Measurements from ENCODE around the gene ARSD. TPM values are rescaled to one million over a fixed set of nuclear protein-coding genes. Genes with fewer than 3 reads are reported as not detected.

ARSD gene
- total and polyA plus RNA-seq, 3 experiments from 2014 or later: 1.6 to 4.0 (median 2.2) TPM

- H3K27me3 Mint-ChIP-seq: peaks cover 7 to 13% of the 10 kb centered on the region in 2 donors
- H3K27ac Mint-ChIP-seq: peak overlapping the region in 1 of 8 donors; percentile 58
- peaks cover under 1 to 4% (median 3%) of the 10 kb centered on the region in 3 donors for H3K4me1 Mint-ChIP-seq
- peaks cover 0 to 2% (median 0%) of the 10 kb centered on the region in 5 donors for H3K9me3 Mint-ChIP-seq
- Histone ChIP-seq H3K4me1 (ENCODE audit: insufficient read depth, low read length) (no peaks in the 10 kb centered on the region), H3K9me3 (ENCODE audit: low read length) (no peaks in the 10 kb centered on the region), H3K27me3 (ENCODE audit: insufficient read depth, low read length, poor library complexity, severe bottlenecking) (no peaks in the 10 kb centered on the region), H3K27ac (ENCODE audit: low read depth, low read length) (no peak overlapping the region), H3K4me3 (ENCODE audit: low read length) (no peak overlapping the region), H3K36me3 (ENCODE audit: insufficient read depth, low read length) (no peaks in the 10 kb centered on the region)
- H3K4me3 Mint-ChIP-seq: no peak overlapping the region
- CTCF ChIA-PET: no interaction called here
- POLR2A ChIA-PET: no interaction called here
- no peaks in the 10 kb centered on the region for H3K36me3 Mint-ChIP-seq
- no peak for DNase-seq
These were observed 45.4 kb downstream of the ARSD start for GRCh38 chrX:2883770-2884169.

GRCh38 chrX:2879670-2880069 is 49.5 kb downstream of the ARSD start:
- Mint-ChIP-seq H3K36me3 (peaks cover 0 to 5% (median 0%) of the 10 kb centered on the region in 3 donors), H3K4me3 (no peak overlapping the region), H3K4me1 (no peaks in the 10 kb centered on the region), H3K9me3 (peaks cover 0 to 2% (median 0%) of the 10 kb centered on the region in 5 donors), H3K27ac (no peak overlapping the region), H3K27me3 (peaks cover 8 to 22% of the 10 kb centered on the region in 2 donors)
- H3K9me3 ChIP-seq (ENCODE audit: low read length): no peaks in the 10 kb centered on the region
- POLR2A ChIA-PET: no interaction called here
- no peaks in the 10 kb centered on the region for H3K36me3 ChIP-seq (ENCODE audit: insufficient read depth, low read length)
- CTCF ChIA-PET: no interaction called here
- no peaks in the 10 kb centered on the region for H3K4me1 ChIP-seq (ENCODE audit: insufficient read depth, low read length)
- H3K27me3 ChIP-seq (ENCODE audit: insufficient read depth, low read length, poor library complexity, severe bottlenecking): no peaks in the 10 kb centered on the region
- H3K4me3 ChIP-seq (ENCODE audit: low read length): no peak overlapping the region
- no peak for DNase-seq
- H3K27ac ChIP-seq (ENCODE audit: low read depth, low read length): no peak overlapping the region

- ChIA-PET POLR2A (no interaction called here), CTCF (no interaction called here)
- H3K4me1 ChIP-seq (ENCODE audit: insufficient read depth, low read length): no peaks in the 10 kb centered on the region
- no peak overlapping the region for H3K4me3 ChIP-seq (ENCODE audit: low read length)
- Mint-ChIP-seq H3K4me3 (no peak overlapping the region), H3K27me3 (peaks cover 9 to 26% of the 10 kb centered on the region in 2 donors), H3K27ac (no peak overlapping the region), H3K36me3 (peaks cover 0 to 5% (median 0%) of the 10 kb centered on the region in 3 donors), H3K9me3 (peaks cover 0 to 2% (median 0%) of the 10 kb centered on the region in 5 donors), H3K4me1 (no peaks in the 10 kb centered on the region)
- H3K9me3 ChIP-seq (ENCODE audit: low read length): no peaks in the 10 kb centered on the region
- H3K27me3 ChIP-seq (ENCODE audit: insufficient read depth, low read length, poor library complexity, severe bottlenecking): no peaks in the 10 kb centered on the region
- no peak for DNase-seq
- no peaks in the 10 kb centered on the region for H3K36me3 ChIP-seq (ENCODE audit: insufficient read depth, low read length)
- H3K27ac ChIP-seq (ENCODE audit: low read depth, low read length): no peak overlapping the region
These were observed 50.6 kb downstream of the ARSD start for GRCh38 chrX:2878563-2878962.

GRCh38 chrX:2875798-2876399 is 53.2 kb downstream of the ARSD start:
- DNase-seq: no peak
- ChIA-PET CTCF (no interaction called here), POLR2A (no interaction called here)
- no peak overlapping the region for H3K27ac ChIP-seq (ENCODE audit: low read depth, low read length)
- peaks cover 0 to 5% (median 0%) of the 10 kb centered on the region in 3 donors for H3K36me3 Mint-ChIP-seq
- H3K27me3 Mint-ChIP-seq: peaks cover 10 to 17% of the 10 kb centered on the region in 2 donors
- no peaks in the 10 kb centered on the region for H3K9me3 Mint-ChIP-seq
- no peaks in the 10 kb centered on the region for H3K36me3 ChIP-seq (ENCODE audit: insufficient read depth, low read length)
- H3K9me3 ChIP-seq (ENCODE audit: low read length): no peaks in the 10 kb centered on the region
- H3K4me3 Mint-ChIP-seq: no peak overlapping the region
- no peaks in the 10 kb centered on the region for H3K4me1 ChIP-seq (ENCODE audit: insufficient read depth, low read length)
- no peaks in the 10 kb centered on the region for H3K27me3 ChIP-seq (ENCODE audit: insufficient read depth, low read length, poor library complexity, severe bottlenecking)
- no peaks in the 10 kb centered on the region for H3K4me1 Mint-ChIP-seq
- no peak overlapping the region for H3K27ac Mint-ChIP-seq
- no peak overlapping the region for H3K4me3 ChIP-seq (ENCODE audit: low read length)

- POLR2A ChIA-PET: no interaction called here
These were observed 54.0 kb downstream of the ARSD start for GRCh38 chrX:2875136-2875481.

GRCh38 chrX:2874222-2875135 is 54.7 kb downstream of the ARSD start:
- ChIA-PET POLR2A (no interaction called here), CTCF (no interaction called here)
- Mint-ChIP-seq H3K27ac (no peak overlapping the region), H3K9me3 (peaks cover 0 to 5% (median 0%) of the 10 kb centered on the region in 5 donors), H3K27me3 (peaks cover 10 to 13% of the 10 kb centered on the region in 2 donors), H3K36me3 (peaks cover 0 to 5% (median 0%) of the 10 kb centered on the region in 3 donors), H3K4me3 (no peak overlapping the region), H3K4me1 (no peaks in the 10 kb centered on the region)
- Histone ChIP-seq H3K27ac (ENCODE audit: low read depth, low read length) (no peak overlapping the region), H3K36me3 (ENCODE audit: insufficient read depth, low read length) (no peaks in the 10 kb centered on the region), H3K27me3 (ENCODE audit: insufficient read depth, low read length, poor library complexity, severe bottlenecking) (no peaks in the 10 kb centered on the region), H3K4me3 (ENCODE audit: low read length) (no peak overlapping the region), H3K9me3 (ENCODE audit: low read length) (no peaks in the 10 kb centered on the region), H3K4me1 (ENCODE audit: insufficient read depth, low read length) (no peaks in the 10 kb centered on the region)
- no peak for DNase-seq

More at GRCh38 chrX:2875136-2875481, 54.0 kb downstream of the ARSD start:
- Mint-ChIP-seq H3K4me3 (no peak overlapping the region), H3K9me3 (peaks cover 0 to 4% (median 0%) of the 10 kb centered on the region in 5 donors), H3K4me1 (no peaks in the 10 kb centered on the region), H3K27ac (no peak overlapping the region), H3K27me3 (peaks cover 10 to 17% of the 10 kb centered on the region in 2 donors), H3K36me3 (peaks cover 0 to 5% (median 0%) of the 10 kb centered on the region in 3 donors)
- CTCF ChIA-PET: no interaction called here
- Histone ChIP-seq H3K27ac (ENCODE audit: low read depth, low read length) (no peak overlapping the region), H3K36me3 (ENCODE audit: insufficient read depth, low read length) (no peaks in the 10 kb centered on the region), H3K9me3 (ENCODE audit: low read length) (no peaks in the 10 kb centered on the region), H3K4me1 (ENCODE audit: insufficient read depth, low read length) (no peaks in the 10 kb centered on the region), H3K27me3 (ENCODE audit: insufficient read depth, low read length, poor library complexity, severe bottlenecking) (no peaks in the 10 kb centered on the region), H3K4me3 (ENCODE audit: low read length) (no peak overlapping the region)
- no peak for DNase-seq

- no peaks in the 10 kb centered on the region for H3K9me3 ChIP-seq (ENCODE audit: low read length)
These were observed 56.4 kb downstream of the ARSD start for GRCh38 chrX:2872671-2873277.

GRCh38 chrX:2871831-2872230 is 57.3 kb downstream of the ARSD start:
- Mint-ChIP-seq H3K27ac (no peak overlapping the region), H3K27me3 (peaks cover 7% of the 10 kb centered on the region in 2 donors), H3K9me3 (peaks cover 0 to 7% (median 0%) of the 10 kb centered on the region in 5 donors), H3K4me3 (no peak overlapping the region), H3K4me1 (no peaks in the 10 kb centered on the region), H3K36me3 (peaks cover 0 to 5% (median 0%) of the 10 kb centered on the region in 3 donors)
- no peak overlapping the region for H3K4me3 ChIP-seq (ENCODE audit: low read length)
- H3K27ac ChIP-seq (ENCODE audit: low read depth, low read length): no peak overlapping the region
- POLR2A ChIA-PET: no interaction called here
- no peaks in the 10 kb centered on the region for H3K27me3 ChIP-seq (ENCODE audit: insufficient read depth, low read length, poor library complexity, severe bottlenecking)
- H3K4me1 ChIP-seq (ENCODE audit: insufficient read depth, low read length): no peaks in the 10 kb centered on the region
- CTCF ChIA-PET: no interaction called here
- H3K9me3 ChIP-seq (ENCODE audit: low read length): no peaks in the 10 kb centered on the region
- no peaks in the 10 kb centered on the region for H3K36me3 ChIP-seq (ENCODE audit: insufficient read depth, low read length)
- no peak for DNase-seq

More at GRCh38 chrX:2872671-2873277, 56.4 kb downstream of the ARSD start:
- Mint-ChIP-seq H3K36me3 (peaks cover 0 to 5% (median 0%) of the 10 kb centered on the region in 3 donors), H3K9me3 (peaks cover 0 to 7% (median 0%) of the 10 kb centered on the region in 5 donors), H3K27me3 (peaks cover 10 to 11% of the 10 kb centered on the region in 2 donors), H3K27ac (no peak overlapping the region), H3K4me1 (no peaks in the 10 kb centered on the region), H3K4me3 (no peak overlapping the region)
- H3K4me1 ChIP-seq (ENCODE audit: insufficient read depth, low read length): no peaks in the 10 kb centered on the region
- no peaks in the 10 kb centered on the region for H3K36me3 ChIP-seq (ENCODE audit: insufficient read depth, low read length)
- no peak overlapping the region for H3K4me3 ChIP-seq (ENCODE audit: low read length)
- no peaks in the 10 kb centered on the region for H3K27me3 ChIP-seq (ENCODE audit: insufficient read depth, low read length, poor library complexity, severe bottlenecking)
- POLR2A ChIA-PET: no interaction called here
- CTCF ChIA-PET: no interaction called here
- H3K27ac ChIP-seq (ENCODE audit: low read depth, low read length): no peak overlapping the region
- no peak for DNase-seq
